Calu3 (cell line): ENCODE results near the gene LHPP. TPM values are rescaled to one million over a fixed set of nuclear protein-coding genes. Genes with fewer than 3 reads are reported as not detected.
A peak's percentile ranks its signal among the peaks of the same experiment; 100 is the strongest.
"Not testable (repeated sequence)": the region's sequence is repeated elsewhere in the genome, so short reads cannot be mapped to it uniquely, and the experiment has no call there.

Source experiments
- BruUV-seq: library from RNA; stranded (reverse); fragments of 400-500 nt; replicated peaks from 2 replicates; lab custom pipeline; 2021; lab: Mats Ljungman, UMichigan
- CTCF ChIA-PET: fragments of 300-600 bp; sonication (Branson Sonifier 250); formaldehyde crosslinking; loops from one replicate; lab custom pipeline; 2022; ENCODE audit warnings: antibody characterized with exemption; lab: Charles Lee
- DNase-seq: peaks from one replicate; pipeline ENCODE4 v3.0.0; 2022
- H3K27ac Mint-ChIP-seq: one replicate; pipeline ENCODE4 v1.8.0; 2022; ENCODE audit warnings: mixed read lengths; ENCODE audit not compliant: unreplicated experiment
- H3K27me3 Mint-ChIP-seq: one replicate; pipeline ENCODE4 v1.8.0; 2022; ENCODE audit warnings: mixed read lengths; ENCODE audit not compliant: unreplicated experiment
- H3K36me3 Mint-ChIP-seq: one replicate; pipeline ENCODE4 v1.8.0; 2022; ENCODE audit warnings: mild to moderate bottlenecking, moderate library complexity, mixed read lengths; ENCODE audit not compliant: insufficient read depth, unreplicated experiment
- H3K4me1 Mint-ChIP-seq: one replicate; pipeline ENCODE4 v1.8.0; 2022; ENCODE audit warnings: mild to moderate bottlenecking, low read depth, mixed read lengths; ENCODE audit not compliant: unreplicated experiment
- H3K4me3 Mint-ChIP-seq: one replicate; pipeline ENCODE4 v1.8.0; 2022; ENCODE audit warnings: mild to moderate bottlenecking, low read depth, moderate library complexity, mixed read lengths; ENCODE audit not compliant: unreplicated experiment
- H3K9me3 Mint-ChIP-seq: one replicate; pipeline ENCODE4 v1.8.0; 2022; ENCODE audit warnings: low read depth, mixed read lengths; ENCODE audit not compliant: unreplicated experiment
- CTCF ChIP-seq: fragments of 200-600 bp; IDR thresholded peaks from one replicate; pipeline ENCODE4 v1.8.0; 2022; ENCODE audit warnings: antibody characterized with exemption; ENCODE audit not compliant: unreplicated experiment
- intact Hi-C: fragments of 100-400 bp; cut with micrococcal nuclease; formaldehyde crosslinking; loops from one replicate; pipeline ENCODE4 v1.10.0; 2022; ENCODE audit not compliant: unreplicated experiment
- total RNA-seq: library from RNA; stranded (reverse); gene quantifications from 2 replicates; pipeline ENCODE4 v1.2.3, GENCODE V29; 2022

LHPP gene
- total RNA-seq, 1 experiment from 2014 or later, result 12.0 TPM

- BruUV-seq, result no TSS peak
- no peak for DNase-seq
- CTCF ChIA-PET, result no interaction called here
- TF ChIP-seq CTCF, result no peak
- no peak overlapping the region for H3K4me3 Mint-ChIP-seq
- intact Hi-C loops, result no loop called here
- no peak overlapping the region for H3K27ac Mint-ChIP-seq
- no peaks in the 10 kb centered on the region for H3K36me3 Mint-ChIP-seq
- no peaks in the 10 kb centered on the region for H3K9me3 Mint-ChIP-seq
- no peaks in the 10 kb centered on the region for H3K4me1 Mint-ChIP-seq
- H3K27me3 Mint-ChIP-seq, result peaks cover 27% of the 10 kb centered on the region
These were observed 117.4 kb downstream of the LHPP start for GRCh38 chr10:124579011-124579399.

GRCh38 chr10:124586142-124586541 is 124.5 kb downstream of the LHPP start:
- Mint-ChIP-seq H3K27ac (no peak overlapping the region), H3K9me3 (no peaks in the 10 kb centered on the region), H3K4me3 (no peak overlapping the region), H3K4me1 (no peaks in the 10 kb centered on the region), H3K36me3 (no peaks in the 10 kb centered on the region), H3K27me3 (peaks cover 18% of the 10 kb centered on the region)
- CTCF ChIA-PET, result interaction anchor here (0.7 kb wide), 1 partner anchor 119 kb away, joined by 4 read pairs; no protein-coding TSS in a partner anchor
- intact Hi-C loops, result no loop called here
- BruUV-seq, result no TSS peak
- DNase-seq, result no peak
- no peak for TF ChIP-seq CTCF

GRCh38 chr10:124587811-124588211 is 126.2 kb downstream of the LHPP start:
- no peaks in the 10 kb centered on the region for H3K36me3 Mint-ChIP-seq
- no TSS peak for BruUV-seq
- DNase-seq, result no peak
- intact Hi-C loops, result no loop called here
- peaks cover 2% of the 10 kb centered on the region for H3K9me3 Mint-ChIP-seq
- H3K4me3 Mint-ChIP-seq, result no peak overlapping the region
- H3K4me1 Mint-ChIP-seq, result no peaks in the 10 kb centered on the region
- CTCF ChIA-PET, result no interaction called here
- no peak for TF ChIP-seq CTCF
- peaks cover 28% of the 10 kb centered on the region for H3K27me3 Mint-ChIP-seq
- H3K27ac Mint-ChIP-seq, result no peak overlapping the region

- H3K36me3 Mint-ChIP-seq, intact Hi-C loops, H3K9me3 Mint-ChIP-seq, CTCF ChIA-PET, H3K4me1 Mint-ChIP-seq, H3K27ac Mint-ChIP-seq, DNase-seq, BruUV-seq, H3K4me3 Mint-ChIP-seq: not testable (repeated sequence)
- H3K27me3 Mint-ChIP-seq, result peaks cover 28% of the 10 kb centered on the region
These were observed 126.7 kb downstream of the LHPP start for GRCh38 chr10:124588341-124588735.

- Mint-ChIP-seq H3K27ac (no peak overlapping the region), H3K27me3 (peaks cover 28% of the 10 kb centered on the region), H3K4me1 (no peaks in the 10 kb centered on the region), H3K36me3 (no peaks in the 10 kb centered on the region), H3K4me3 (peak overlapping the region; percentile 40), H3K9me3 (peaks cover 2% of the 10 kb centered on the region)
- no peak for DNase-seq
- CTCF ChIA-PET, result interaction anchor here (1.1 to 1.5 kb wide), 2 partner anchors 11 to 152 kb away, joined by 3 to 4 read pairs; no protein-coding TSS in a partner anchor
- intact Hi-C loops, result no loop called here
- BruUV-seq, result no TSS peak
- no peak for TF ChIP-seq CTCF
These were observed 127.3 kb downstream of the LHPP start for GRCh38 chr10:124588736-124589490.
